D721Med (cell line): ENCODE measurements around the gene SUSD4.

Source experiments
- DNase-seq: peaks from one replicate; pipeline ENCODE4 v3.0.0; 2011; ENCODE audit warnings: low spot score; ENCODE audit not compliant: insufficient read length
- FAIRE-seq: peaks from 2 replicates; lab custom pipeline; 2011; peaks lifted over from hg19 to GRCh38; lab: Jason Lieb, UNC
- CTCF ChIP-seq: IDR thresholded peaks from 2 replicates; pipeline ENCODE4 v1.5.1; 2012; ENCODE audit warnings: mild to moderate bottlenecking, control low read depth; ENCODE audit not compliant: insufficient read depth; ENCODE audit errors: missing control alignments

The SUSD4 gene

GRCh38 chr1:223346311-223346710, 17.7 kb downstream of the SUSD4 start:
- FAIRE-seq (no peak), DNase-seq (no peak)
- TF ChIP-seq CTCF: no peak

DNA sequence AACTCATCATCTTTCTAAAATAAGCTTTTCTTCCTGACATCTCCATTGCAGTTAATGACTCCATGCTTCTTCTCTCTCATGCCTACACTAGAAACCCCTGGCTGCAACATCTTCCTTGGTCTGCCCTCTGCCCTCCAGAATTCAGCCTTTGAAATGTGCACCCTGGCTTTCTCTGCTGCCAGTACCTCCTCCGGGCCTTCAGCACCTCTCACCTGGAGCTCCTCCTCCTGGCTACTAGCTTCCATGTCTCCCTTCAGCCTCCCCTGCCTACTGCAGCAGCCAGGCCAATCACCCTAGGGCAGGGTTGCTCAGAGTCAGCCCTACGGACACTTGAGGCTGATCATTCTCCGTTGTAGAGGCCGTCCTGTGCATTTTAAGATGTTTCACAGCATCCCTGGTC, 18.3 kb downstream of the SUSD4 start:
- FAIRE-seq: no peak
- TF ChIP-seq CTCF: no peak
- DNase-seq: no peak

GRCh38 chr1:223344491-223344890, 19.5 kb downstream of the SUSD4 start:
- FAIRE-seq (no peak), DNase-seq (no peak)
- no peak for TF ChIP-seq CTCF

GRCh38 chr1:223343692-223344091, 20.3 kb downstream of the SUSD4 start:
- DNase-seq (no peak), FAIRE-seq (no peak)
- TF ChIP-seq CTCF: no peak

DNA sequence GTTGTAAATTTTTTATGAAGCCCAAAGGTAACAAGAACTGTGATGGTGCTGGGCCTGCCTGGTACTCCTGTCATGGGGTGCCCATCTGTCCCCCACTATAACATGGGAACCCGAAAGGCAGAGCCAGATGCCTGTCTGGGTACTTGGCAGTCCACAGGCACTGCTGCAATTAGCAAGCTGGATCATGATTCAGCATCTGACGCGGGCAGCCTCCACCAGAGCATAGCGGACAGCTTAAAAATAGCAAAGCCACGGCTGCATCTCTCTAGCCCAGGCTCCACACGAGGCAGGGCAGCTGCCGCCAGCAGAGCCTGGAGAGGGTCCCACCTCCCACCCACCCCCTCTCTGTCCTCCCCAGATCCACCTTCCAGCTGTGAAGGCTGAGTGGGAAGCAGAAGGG, 22.9 kb downstream of the SUSD4 start:
- no peak for TF ChIP-seq CTCF
- FAIRE-seq (no peak), DNase-seq (no peak)

DNA sequence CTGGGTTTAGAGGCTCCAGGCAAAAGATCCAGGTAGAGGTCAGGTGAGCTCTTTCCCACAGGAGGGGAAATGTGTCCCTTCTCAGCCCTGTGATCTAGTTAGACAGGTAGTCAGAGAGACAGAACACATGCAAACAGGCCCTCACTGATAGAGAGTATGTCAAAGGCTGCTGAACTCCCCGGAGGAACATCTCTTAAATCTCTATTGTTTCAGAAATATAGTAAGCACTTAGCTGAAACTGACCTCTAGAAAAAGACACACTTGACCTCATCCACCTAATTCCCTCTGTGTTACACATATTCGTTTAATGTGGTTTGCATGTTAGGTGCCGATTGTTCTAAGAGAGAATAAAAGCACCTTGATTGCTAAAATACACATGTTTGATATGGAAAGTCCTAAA, 23.3 kb downstream of the SUSD4 start:
- no peak for FAIRE-seq
- no peak for DNase-seq
- TF ChIP-seq CTCF: no peak

DNA sequence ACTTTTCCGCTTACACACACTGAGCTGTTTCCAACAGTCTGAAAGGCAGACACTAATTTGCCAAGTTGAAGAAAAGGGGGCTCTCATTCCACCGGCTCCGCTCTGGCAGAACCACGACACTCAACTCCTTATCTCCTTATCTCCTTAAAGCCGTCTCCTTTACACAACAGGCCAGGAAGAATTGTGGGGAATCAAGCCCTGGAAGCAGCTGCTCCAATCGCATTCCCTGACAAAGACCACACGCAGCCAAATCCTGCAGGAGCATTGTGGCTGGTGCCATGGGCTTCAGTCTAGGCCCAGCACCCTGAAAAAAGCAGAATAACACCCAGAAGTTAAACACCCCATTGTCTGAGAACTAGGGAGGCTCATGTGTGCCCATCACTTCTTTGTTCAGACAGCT, 24.1 kb downstream of the SUSD4 start:
- TF ChIP-seq CTCF: no peak
- no peak for FAIRE-seq
- no peak for DNase-seq
